Panc1 (cell line): Measurements from ENCODE around the gene CLDN7.
A peak's percentile ranks its signal among the peaks of the same experiment; 100 is the strongest.

ENCODE experiments used
- CTCF ChIP-seq: fragments of 450-650 bp; IDR thresholded peaks from 2 replicates; pipeline ENCODE4 v1.5.1; 2017; ENCODE audit warnings: mild to moderate bottlenecking
- POLR2AphosphoS5 ChIP-seq: IDR thresholded peaks from 2 replicates; pipeline ENCODE4 v1.6.1; 2012; ENCODE audit warnings: mild to moderate bottlenecking, low read depth, low read length, moderate library complexity
- SIN3A ChIP-seq: IDR thresholded peaks from 2 replicates; pipeline ENCODE4 v1.6.1; 2012; ENCODE audit warnings: low read depth, mild to moderate bottlenecking, low read length, moderate library complexity, borderline replicate concordance; ENCODE audit not compliant: insufficient read depth
- TF ChIP-seq, protein P1 (sequence below), 2 experiments: IDR thresholded peaks; 2 replicates each; pipeline ENCODE4 v1.6.1; 2011 to 2012; ENCODE audit warnings: low read depth in 2 of 2, control low read depth in 1 of 2, low read length in 1 of 2, mild to moderate bottlenecking in 1 of 2, moderate library complexity in 1 of 2; ENCODE audit not compliant: insufficient read depth in 1 of 2

- TF ChIP-seq CTCF (no peak), POLR2AphosphoS5 (peak; percentile 36; the same call in 1 of the 2 replicates), SIN3A (peak; percentile 47; the same call in 1 of the 2 replicates)
- TF ChIP-seq, protein P1, sequence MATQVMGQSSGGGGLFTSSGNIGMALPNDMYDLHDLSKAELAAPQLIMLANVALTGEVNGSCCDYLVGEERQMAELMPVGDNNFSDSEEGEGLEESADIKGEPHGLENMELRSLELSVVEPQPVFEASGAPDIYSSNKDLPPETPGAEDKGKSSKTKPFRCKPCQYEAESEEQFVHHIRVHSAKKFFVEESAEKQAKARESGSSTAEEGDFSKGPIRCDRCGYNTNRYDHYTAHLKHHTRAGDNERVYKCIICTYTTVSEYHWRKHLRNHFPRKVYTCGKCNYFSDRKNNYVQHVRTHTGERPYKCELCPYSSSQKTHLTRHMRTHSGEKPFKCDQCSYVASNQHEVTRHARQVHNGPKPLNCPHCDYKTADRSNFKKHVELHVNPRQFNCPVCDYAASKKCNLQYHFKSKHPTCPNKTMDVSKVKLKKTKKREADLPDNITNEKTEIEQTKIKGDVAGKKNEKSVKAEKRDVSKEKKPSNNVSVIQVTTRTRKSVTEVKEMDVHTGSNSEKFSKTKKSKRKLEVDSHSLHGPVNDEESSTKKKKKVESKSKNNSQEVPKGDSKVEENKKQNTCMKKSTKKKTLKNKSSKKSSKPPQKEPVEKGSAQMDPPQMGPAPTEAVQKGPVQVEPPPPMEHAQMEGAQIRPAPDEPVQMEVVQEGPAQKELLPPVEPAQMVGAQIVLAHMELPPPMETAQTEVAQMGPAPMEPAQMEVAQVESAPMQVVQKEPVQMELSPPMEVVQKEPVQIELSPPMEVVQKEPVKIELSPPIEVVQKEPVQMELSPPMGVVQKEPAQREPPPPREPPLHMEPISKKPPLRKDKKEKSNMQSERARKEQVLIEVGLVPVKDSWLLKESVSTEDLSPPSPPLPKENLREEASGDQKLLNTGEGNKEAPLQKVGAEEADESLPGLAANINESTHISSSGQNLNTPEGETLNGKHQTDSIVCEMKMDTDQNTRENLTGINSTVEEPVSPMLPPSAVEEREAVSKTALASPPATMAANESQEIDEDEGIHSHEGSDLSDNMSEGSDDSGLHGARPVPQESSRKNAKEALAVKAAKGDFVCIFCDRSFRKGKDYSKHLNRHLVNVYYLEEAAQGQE (IDR thresholded peaks at IDR 0.05; ENCODE audit: insufficient read depth in 1 of 2, low read depth in 2 of 2, low read length in 1 of 2) = no peak
These were observed 40.8 kb downstream of the CLDN7 start for GRCh38 chr17:7221278-7222092.
